ENCODE measurements around the gene NECTIN3.

The NECTIN3 gene

GRCh38 chr3:111071257-111072030 is at the start of gene NECTIN3:
TSS of gene NECTIN3 (plus strand) at chr3:111071816. CDS start at chr3:111072018, 202 bp downstream.
- DNase-seq: peak; percentile 77

GRCh38 chr3:111027868-111028267 is 43.7 kb upstream of the NECTIN3 start:
- DNase-seq: peak; percentile 7

- no peak for DNase-seq
These were observed 40.1 kb upstream of the NECTIN3 start for GRCh38 chr3:111031538-111031937.

GRCh38 chr3:111032677-111033076 is 38.9 kb upstream of the NECTIN3 start:
- no peak for DNase-seq

- no peak for DNase-seq
These were observed 38.1 kb upstream of the NECTIN3 start for GRCh38 chr3:111033470-111034050.

GRCh38 chr3:111035316-111035715 is 36.3 kb upstream of the NECTIN3 start:
- DNase-seq: no peak

GRCh38 chr3:111035902-111036301 is 35.7 kb upstream of the NECTIN3 start:
- no peak for DNase-seq

- DNase-seq: no peak
These were observed 30.7 kb upstream of the NECTIN3 start for GRCh38 chr3:111040959-111041358.

GRCh38 chr3:111045564-111045963 is 26.1 kb upstream of the NECTIN3 start:
- no peak for DNase-seq

GRCh38 chr3:111047042-111047441 is 24.6 kb upstream of the NECTIN3 start:
- no peak for DNase-seq

GRCh38 chr3:111047812-111048435 is 23.7 kb upstream of the NECTIN3 start:
- no peak for DNase-seq

- no peak for DNase-seq
These were observed 20.3 kb upstream of the NECTIN3 start for GRCh38 chr3:111051354-111051753.

- DNase-seq: no peak
These were observed 3.0 kb upstream of the NECTIN3 start for GRCh38 chr3:111068574-111068973.

GRCh38 chr3:111069974-111070771 is 1.4 kb upstream of the NECTIN3 start:
- DNase-seq: no peak

- no peak for DNase-seq
These were observed 802 bp upstream of the NECTIN3 start for GRCh38 chr3:111070772-111071256.

GRCh38 chr3:111072031-111072921 is 660 bp downstream of the NECTIN3 start:
- DNase-seq: no peak

- DNase-seq: no peak
These were observed 1.6 kb downstream of the NECTIN3 start for GRCh38 chr3:111073218-111073617.

- DNase-seq: no peak
These were observed 5.1 kb downstream of the NECTIN3 start for GRCh38 chr3:111076732-111077131.

GRCh38 chr3:111077369-111077768 is 5.8 kb downstream of the NECTIN3 start:
- DNase-seq: no peak

GRCh38 chr3:111080413-111080812 is 8.8 kb downstream of the NECTIN3 start:
- DNase-seq: no peak

GRCh38 chr3:111081008-111081545 is 9.5 kb downstream of the NECTIN3 start:
- no peak for DNase-seq

GRCh38 chr3:111084911-111085310 is 13.3 kb downstream of the NECTIN3 start:
- no peak for DNase-seq

Measured in GDM1 (cell line).